Mesenchymal stem cell (in vitro differentiated cells and primary cell): ENCODE data around the gene TTC39A.
"Not testable (repeated sequence)": the region's sequence is repeated elsewhere in the genome, so short reads cannot be mapped to it uniquely, and the experiment has no call there.

Experiments
- DNase-seq: peaks from one replicate; pipeline ENCODE4 v3.0.0-alpha.2; 2013
- H2AFZ ChIP-seq: one replicate; pipeline ENCODE4 v1.6.1; 2013; ENCODE audit warnings: low read depth, mild to moderate bottlenecking, control low read depth, inconsistent platforms, low read length, moderate library complexity
- H2AK5ac ChIP-seq: 2 replicates; pipeline ENCODE4 v1.6.1; 2013; ENCODE audit warnings: low read length, moderate library complexity, mild to moderate bottlenecking, inconsistent platforms; ENCODE audit not compliant: severe bottlenecking
- H2BK120ac ChIP-seq: one replicate; pipeline ENCODE4 v1.6.1; 2013; ENCODE audit warnings: low read depth, mild to moderate bottlenecking, inconsistent platforms, low read length, moderate library complexity
- H2BK12ac ChIP-seq, 2 experiments: one replicate each; pipeline ENCODE4 v1.6.1; 2013; ENCODE audit warnings: inconsistent platforms in 2 of 2, low read length in 2 of 2, mild to moderate bottlenecking in 2 of 2, moderate library complexity in 2 of 2, control low read depth in 1 of 2
- H2BK15ac ChIP-seq: one replicate; pipeline ENCODE4 v1.6.1; 2013; ENCODE audit warnings: mild to moderate bottlenecking, low read depth, inconsistent platforms; ENCODE audit not compliant: poor library complexity, severe bottlenecking
- H2BK5ac ChIP-seq: 2 replicates; pipeline ENCODE4 v1.6.1; 2013; ENCODE audit warnings: low read depth, mild to moderate bottlenecking, low read length, control low read depth, inconsistent platforms; ENCODE audit not compliant: poor library complexity, severe bottlenecking
- H3K14ac ChIP-seq, 2 experiments: one replicate each; pipeline ENCODE4 v1.6.1; 2013; ENCODE audit warnings: inconsistent platforms in 2 of 2, low read length in 2 of 2, control low read depth in 1 of 2, mild to moderate bottlenecking in 1 of 2, moderate library complexity in 1 of 2
- H3K18ac ChIP-seq, 2 experiments: one replicate each; pipeline ENCODE4 v1.6.1; 2013; ENCODE audit warnings: inconsistent platforms in 2 of 2, low read length in 2 of 2, control low read depth in 1 of 2, low read depth in 1 of 2, mild to moderate bottlenecking in 1 of 2
- H3K23ac ChIP-seq, 2 experiments: one replicate each; pipeline ENCODE4 v1.6.1; 2013; ENCODE audit warnings: inconsistent platforms in 2 of 2, low read length in 2 of 2, mild to moderate bottlenecking in 2 of 2, moderate library complexity in 2 of 2, control low read depth in 1 of 2
- H3K27ac ChIP-seq: 2 replicates; pipeline ENCODE4 v1.5.1; 2013; ENCODE audit warnings: mild to moderate bottlenecking, moderate library complexity, low read length, control low read depth, inconsistent platforms; ENCODE audit not compliant: poor library complexity, severe bottlenecking
- H3K27me3 ChIP-seq, 2 experiments: 2 replicates each; pipeline versions ENCODE4 v1.6.1 to v1.7.0; 2013; ENCODE audit warnings: low read length in 2 of 2, mild to moderate bottlenecking in 2 of 2, moderate library complexity in 2 of 2, control low read depth in 1 of 2, inconsistent platforms in 1 of 2; ENCODE audit not compliant: control insufficient read depth in 1 of 2, insufficient read depth in 1 of 2
- H3K36me3 ChIP-seq, 2 experiments: 2 replicates each; pipeline versions ENCODE4 v1.6.1 to v1.7.0; 2013; ENCODE audit warnings: low read length in 2 of 2, control low read depth in 1 of 2, inconsistent platforms in 1 of 2, low read depth in 1 of 2, mild to moderate bottlenecking in 1 of 2; ENCODE audit not compliant: insufficient read depth in 2 of 2, control insufficient read depth in 1 of 2
- H3K4ac ChIP-seq, 2 experiments: one replicate each; pipeline ENCODE4 v1.6.1; 2013; ENCODE audit warnings: inconsistent platforms in 2 of 2, low read length in 2 of 2, mild to moderate bottlenecking in 2 of 2, moderate library complexity in 2 of 2, control low read depth in 1 of 2, low read depth in 1 of 2
- H3K4me1 ChIP-seq: 2 replicates; pipeline ENCODE4 v1.6.1; 2013; ENCODE audit warnings: low read depth, low read length, control low read depth; ENCODE audit not compliant: control insufficient read depth, insufficient read depth
- H3K4me2 ChIP-seq: 2 replicates; pipeline ENCODE4 v1.6.1; 2013; ENCODE audit warnings: low read length, mild to moderate bottlenecking, inconsistent platforms; ENCODE audit not compliant: poor library complexity, severe bottlenecking
- H3K4me3 ChIP-seq, 2 experiments: 2 replicates each; pipeline versions ENCODE4 v1.5.1 to v1.7.0; 2013; ENCODE audit warnings: low read length in 2 of 2, mild to moderate bottlenecking in 2 of 2, control low read depth in 1 of 2, low read depth in 1 of 2; ENCODE audit not compliant: insufficient read depth in 1 of 2
- H3K79me1 ChIP-seq: replicated peaks from 2 replicates; pipeline ENCODE4 v1.6.1; 2013; ENCODE audit warnings: mild to moderate bottlenecking, control low read depth, low read length, inconsistent platforms; ENCODE audit not compliant: poor library complexity, severe bottlenecking
- H3K9ac ChIP-seq: 2 replicates; pipeline ENCODE4 v1.7.0; 2013; ENCODE audit warnings: mild to moderate bottlenecking, low read length, moderate library complexity
- H3K9me3 ChIP-seq: 2 replicates; pipeline ENCODE4 v1.7.0; 2013; ENCODE audit warnings: mild to moderate bottlenecking, low read length; ENCODE audit not compliant: control insufficient read depth
- H4K8ac ChIP-seq: one replicate; pipeline ENCODE4 v1.6.1; 2013; ENCODE audit warnings: inconsistent platforms, mild to moderate bottlenecking, low read length, moderate library complexity
- H4K91ac ChIP-seq: one replicate; pipeline ENCODE4 v1.6.1; 2013; ENCODE audit warnings: mild to moderate bottlenecking, low read length, inconsistent platforms
- WGBS: methylation state at CpG from one replicate; pipeline ENCODE4 v1.1.7; 2013; ENCODE audit warnings: mixed read lengths; 5-methylcytosine and 5-hydroxymethylcytosine counted together

The TTC39A gene

DNA sequence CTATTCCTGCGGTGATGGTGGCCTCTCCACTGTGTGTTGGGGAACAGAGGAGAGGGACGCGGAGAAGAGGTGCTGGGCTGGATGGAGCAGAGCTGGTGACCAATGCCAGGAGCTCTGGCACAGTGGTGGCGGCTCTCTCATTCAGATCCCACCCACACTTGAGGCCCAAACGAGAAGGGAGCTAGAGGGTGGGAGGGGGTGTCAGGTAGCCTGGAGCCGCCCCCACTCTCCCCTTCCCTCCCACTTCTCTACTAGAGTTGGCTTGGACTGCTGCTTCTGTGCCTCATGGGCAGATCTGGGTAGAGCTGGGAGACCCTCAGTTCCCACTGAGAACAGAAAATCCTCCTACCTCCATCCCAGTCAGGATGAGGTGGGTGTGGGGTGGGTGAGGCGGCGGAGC lies 3.5 kb downstream of the TTC39A start:
- Histone ChIP-seq H3K14ac (no peak overlapping the region), H2BK120ac (no peak overlapping the region), H2BK15ac (no peak overlapping the region), H3K23ac (no peak overlapping the region), H3K4me3 (no peak overlapping the region), H2AK5ac (no peak overlapping the region), H3K36me3 (no peaks in the 10 kb centered on the region), H3K9ac (no peak overlapping the region), H3K4me2 (no peak overlapping the region), H3K18ac (no peak overlapping the region), H3K79me1 (no peaks in the 10 kb centered on the region), H3K27ac (no peak overlapping the region), H3K9me3 (no peaks in the 10 kb centered on the region), H3K4me1 (peaks cover 29% of the 10 kb centered on the region), H2AFZ (no peak overlapping the region), H4K8ac (no peak overlapping the region), H4K91ac (no peak overlapping the region), H2BK5ac (no peak overlapping the region), H3K27me3 (no peaks in the 10 kb centered on the region), H3K4ac (no peak overlapping the region), H2BK12ac (no peak overlapping the region)
- no peak for DNase-seq
- 100% methylated on average over 4 of the region's 8 CpGs for WGBS

DNA sequence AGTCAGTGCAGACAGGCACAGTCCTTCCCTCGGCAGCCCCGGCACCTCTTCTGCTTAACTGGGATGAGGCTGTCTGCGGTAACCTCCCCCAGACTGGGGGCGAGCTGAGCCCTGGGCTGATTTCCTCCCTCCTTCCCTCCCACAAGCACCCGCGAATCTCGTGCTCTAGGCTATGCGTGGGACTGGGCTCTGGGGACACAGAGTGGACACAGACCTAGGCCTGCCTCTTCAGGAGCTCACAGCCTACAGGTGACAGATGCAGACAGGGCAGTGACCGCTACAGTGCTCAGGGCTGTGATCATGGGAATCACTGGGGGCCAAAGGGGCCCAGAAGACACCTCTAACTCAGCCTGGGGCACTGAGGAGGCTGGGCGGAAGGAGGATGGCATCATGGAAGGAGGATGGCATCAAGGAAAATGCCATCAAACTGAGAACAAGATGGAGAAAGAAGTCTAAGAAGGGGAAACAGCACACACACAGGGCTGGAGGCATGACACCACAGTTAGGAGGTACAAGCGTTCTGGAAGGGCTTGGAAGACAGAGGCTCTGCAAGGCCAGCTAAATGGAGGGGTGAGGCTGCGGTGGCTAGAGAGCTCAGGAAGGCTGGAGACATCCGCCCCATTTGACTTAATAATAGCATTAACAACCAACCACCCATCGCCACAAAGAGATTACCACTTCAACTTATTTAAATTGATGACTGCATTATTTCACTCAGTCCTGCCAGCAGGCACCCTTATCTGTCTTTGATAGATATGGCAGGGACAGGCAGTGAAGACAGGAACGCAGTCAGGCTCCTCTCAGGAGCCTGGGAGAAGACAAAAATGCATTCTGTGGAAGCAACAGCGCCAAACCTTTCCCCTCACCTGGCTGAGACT lies 4.2 kb downstream of the TTC39A start:
- Histone ChIP-seq H3K4ac (no peak overlapping the region), H3K27ac (no peak overlapping the region), H2AK5ac (peak overlapping the region; percentile 15), H4K91ac (no peak overlapping the region), H3K27me3 (no peaks in the 10 kb centered on the region), H3K14ac (no peak overlapping the region), H3K23ac (no peak overlapping the region), H2AFZ (no peak overlapping the region), H3K9ac (no peak overlapping the region), H2BK15ac (no peak overlapping the region), H3K36me3 (no peaks in the 10 kb centered on the region), H3K4me2 (no peak overlapping the region), H4K8ac (no peak overlapping the region), H3K9me3 (no peaks in the 10 kb centered on the region), H3K79me1 (no peaks in the 10 kb centered on the region), H2BK5ac (no peak overlapping the region), H3K4me1 (peaks cover 25% of the 10 kb centered on the region), H2BK12ac (no peak overlapping the region), H2BK120ac (no peak overlapping the region), H3K18ac (no peak overlapping the region), H3K4me3 (no peak overlapping the region)
- 77% methylated on average over 16 of the region's 16 CpGs for WGBS
- no peak for DNase-seq

DNA sequence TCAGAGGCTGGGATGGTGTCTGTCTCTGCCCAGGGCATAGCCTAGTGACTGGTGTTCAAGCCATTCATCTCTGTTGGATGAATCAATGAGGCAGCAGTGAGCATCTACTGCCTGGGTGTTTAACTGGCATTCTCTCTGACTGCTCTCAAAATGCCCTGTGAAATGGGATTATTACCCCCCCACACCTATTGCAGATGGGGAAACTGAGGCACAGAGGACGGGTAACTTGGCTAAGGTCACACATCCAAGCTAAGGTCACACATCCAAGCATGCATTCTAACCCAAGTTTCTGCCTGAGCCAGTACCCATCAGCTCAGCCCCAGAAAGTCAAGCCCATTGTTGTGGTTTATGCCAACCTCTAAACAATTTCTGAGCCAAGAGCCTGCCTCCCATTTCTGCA lies 5.0 kb downstream of the TTC39A start:
- H3K9ac ChIP-seq: no peak overlapping the region
- no peak overlapping the region for H2AFZ ChIP-seq
- no peak overlapping the region for H3K23ac ChIP-seq
- no peak overlapping the region for H3K18ac ChIP-seq
- H3K4ac ChIP-seq: no peak overlapping the region
- H3K27ac ChIP-seq: no peak overlapping the region
- peak overlapping the region; percentile 51 for H2AK5ac ChIP-seq
- H3K36me3 ChIP-seq: no peaks in the 10 kb centered on the region
- no peak overlapping the region for H2BK5ac ChIP-seq
- 94% methylated on average over 1 of the region's 1 CpG for WGBS
- H3K27me3 ChIP-seq: no peaks in the 10 kb centered on the region
- H3K4me1 ChIP-seq: peaks cover 18% of the 10 kb centered on the region
- no peaks in the 10 kb centered on the region for H3K9me3 ChIP-seq
- no peaks in the 10 kb centered on the region for H3K79me1 ChIP-seq
- no peak overlapping the region for H2BK120ac ChIP-seq
- H3K14ac ChIP-seq: no peak overlapping the region
- H3K4me3 ChIP-seq: no peak overlapping the region
- H4K91ac ChIP-seq: no peak overlapping the region
- no peak overlapping the region for H2BK15ac ChIP-seq
- no peak overlapping the region for H3K4me2 ChIP-seq
- no peak for DNase-seq
- H4K8ac ChIP-seq: no peak overlapping the region
- no peak overlapping the region for H2BK12ac ChIP-seq

DNA sequence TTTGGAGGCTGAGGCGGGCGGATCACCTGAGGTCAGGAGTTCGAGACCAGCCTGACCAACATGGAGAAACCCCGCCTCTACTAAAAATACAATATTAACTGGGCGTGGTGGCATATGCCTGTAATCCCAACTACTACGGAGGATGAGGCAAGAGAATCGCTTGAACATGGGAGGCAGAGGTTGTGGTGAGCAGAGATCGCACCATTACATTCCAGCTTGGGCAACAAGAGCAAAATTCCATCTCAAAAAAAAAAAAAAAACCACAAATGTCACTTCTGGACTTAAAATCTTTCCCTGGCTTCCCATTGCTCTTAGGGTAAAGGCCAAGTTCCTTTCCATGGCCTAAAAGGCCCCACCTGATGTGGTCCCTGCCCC lies 5.4 kb downstream of the TTC39A start:
- H2BK5ac ChIP-seq, H3K27ac ChIP-seq, H4K91ac ChIP-seq, H3K14ac ChIP-seq, H3K9ac ChIP-seq, H3K36me3 ChIP-seq, H3K4ac ChIP-seq, H2AFZ ChIP-seq, H3K18ac ChIP-seq, H3K27me3 ChIP-seq, H2BK15ac ChIP-seq, DNase-seq, H3K4me3 ChIP-seq, H3K4me2 ChIP-seq, H2BK12ac ChIP-seq, H3K9me3 ChIP-seq, H3K23ac ChIP-seq, H2BK120ac ChIP-seq, H3K79me1 ChIP-seq, H4K8ac ChIP-seq: not testable (repeated sequence)
- Histone ChIP-seq H2AK5ac (peak overlapping the region; percentile 51), H3K4me1 (peaks cover 16% of the 10 kb centered on the region)
- WGBS: 93% methylated on average over 8 of the region's 8 CpGs
